22Rv1 (cell line): ENCODE measurements around the gene GFRA1.

ENCODE experiments used
- ZFX ChIP-seq: fragments of 450-650 bp; IDR thresholded peaks from 2 replicates; pipeline ENCODE4 v1.6.1; 2017; ENCODE audit warnings: antibody characterized with exemption, borderline replicate concordance
- TF ChIP-seq, protein P1 (sequence below): fragments of 450-650 bp; IDR thresholded peaks from 2 replicates; pipeline ENCODE4 v1.5.1; 2017; ENCODE audit warnings: mild to moderate bottlenecking

DNA sequence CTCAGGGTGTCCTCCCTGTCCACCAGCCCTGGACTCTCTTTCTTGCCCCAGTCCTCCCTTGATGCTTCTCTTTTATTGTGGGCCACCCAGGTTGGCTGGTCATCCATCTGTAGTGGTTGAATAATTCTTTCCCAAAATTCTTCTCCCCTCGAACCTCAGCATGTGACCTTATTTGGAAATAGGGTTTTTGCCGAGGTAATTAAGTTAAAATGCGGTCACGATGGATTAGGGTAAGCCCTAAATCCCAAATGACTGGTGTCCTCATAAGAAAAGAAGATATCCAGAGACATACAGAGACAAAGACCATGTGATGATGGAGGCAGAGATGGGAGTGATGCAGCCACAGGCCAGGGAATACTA, 74.3 kb downstream of the GFRA1 start:
- TF ChIP-seq, protein P1, sequence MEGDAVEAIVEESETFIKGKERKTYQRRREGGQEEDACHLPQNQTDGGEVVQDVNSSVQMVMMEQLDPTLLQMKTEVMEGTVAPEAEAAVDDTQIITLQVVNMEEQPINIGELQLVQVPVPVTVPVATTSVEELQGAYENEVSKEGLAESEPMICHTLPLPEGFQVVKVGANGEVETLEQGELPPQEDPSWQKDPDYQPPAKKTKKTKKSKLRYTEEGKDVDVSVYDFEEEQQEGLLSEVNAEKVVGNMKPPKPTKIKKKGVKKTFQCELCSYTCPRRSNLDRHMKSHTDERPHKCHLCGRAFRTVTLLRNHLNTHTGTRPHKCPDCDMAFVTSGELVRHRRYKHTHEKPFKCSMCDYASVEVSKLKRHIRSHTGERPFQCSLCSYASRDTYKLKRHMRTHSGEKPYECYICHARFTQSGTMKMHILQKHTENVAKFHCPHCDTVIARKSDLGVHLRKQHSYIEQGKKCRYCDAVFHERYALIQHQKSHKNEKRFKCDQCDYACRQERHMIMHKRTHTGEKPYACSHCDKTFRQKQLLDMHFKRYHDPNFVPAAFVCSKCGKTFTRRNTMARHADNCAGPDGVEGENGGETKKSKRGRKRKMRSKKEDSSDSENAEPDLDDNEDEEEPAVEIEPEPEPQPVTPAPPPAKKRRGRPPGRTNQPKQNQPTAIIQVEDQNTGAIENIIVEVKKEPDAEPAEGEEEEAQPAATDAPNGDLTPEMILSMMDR: no peak
- TF ChIP-seq ZFX: no peak
